CD4-positive, alpha-beta T cell treated with Interleukin-15 for 1 hour (primary cell): ENCODE results near the gene TTLL11.

ENCODE experiments used
- DNase-seq: peaks from one replicate; pipeline ENCODE4 v3.0.0-alpha.2; 2020

TTLL11 gene

DNA sequence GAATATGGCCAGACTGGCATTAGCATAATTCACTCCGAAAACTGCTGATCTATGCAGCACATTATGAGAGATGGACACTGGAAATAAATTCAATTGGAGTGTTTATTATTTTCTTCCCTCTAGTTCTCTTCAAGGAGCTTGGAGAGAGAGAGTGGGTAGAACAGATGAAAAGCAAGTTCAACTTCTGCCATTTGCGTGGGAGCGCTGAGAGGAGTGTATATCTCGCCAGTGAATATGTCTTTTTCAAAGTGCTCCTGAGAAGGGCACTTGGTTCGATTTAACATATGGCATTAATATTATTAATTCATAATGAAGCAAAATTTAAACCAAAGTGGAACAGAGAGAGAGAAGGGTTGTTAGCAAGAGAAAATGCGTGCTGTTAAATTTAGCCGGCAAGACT lies 227.2 kb downstream of the TTLL11 start:
- DNase-seq = no peak

GRCh38 chr9:121865060-121865459 lies 228.0 kb downstream of the TTLL11 start:
- no peak for DNase-seq

GRCh38 chr9:121863955-121864354 lies 229.2 kb downstream of the TTLL11 start:
- no peak for DNase-seq

DNA sequence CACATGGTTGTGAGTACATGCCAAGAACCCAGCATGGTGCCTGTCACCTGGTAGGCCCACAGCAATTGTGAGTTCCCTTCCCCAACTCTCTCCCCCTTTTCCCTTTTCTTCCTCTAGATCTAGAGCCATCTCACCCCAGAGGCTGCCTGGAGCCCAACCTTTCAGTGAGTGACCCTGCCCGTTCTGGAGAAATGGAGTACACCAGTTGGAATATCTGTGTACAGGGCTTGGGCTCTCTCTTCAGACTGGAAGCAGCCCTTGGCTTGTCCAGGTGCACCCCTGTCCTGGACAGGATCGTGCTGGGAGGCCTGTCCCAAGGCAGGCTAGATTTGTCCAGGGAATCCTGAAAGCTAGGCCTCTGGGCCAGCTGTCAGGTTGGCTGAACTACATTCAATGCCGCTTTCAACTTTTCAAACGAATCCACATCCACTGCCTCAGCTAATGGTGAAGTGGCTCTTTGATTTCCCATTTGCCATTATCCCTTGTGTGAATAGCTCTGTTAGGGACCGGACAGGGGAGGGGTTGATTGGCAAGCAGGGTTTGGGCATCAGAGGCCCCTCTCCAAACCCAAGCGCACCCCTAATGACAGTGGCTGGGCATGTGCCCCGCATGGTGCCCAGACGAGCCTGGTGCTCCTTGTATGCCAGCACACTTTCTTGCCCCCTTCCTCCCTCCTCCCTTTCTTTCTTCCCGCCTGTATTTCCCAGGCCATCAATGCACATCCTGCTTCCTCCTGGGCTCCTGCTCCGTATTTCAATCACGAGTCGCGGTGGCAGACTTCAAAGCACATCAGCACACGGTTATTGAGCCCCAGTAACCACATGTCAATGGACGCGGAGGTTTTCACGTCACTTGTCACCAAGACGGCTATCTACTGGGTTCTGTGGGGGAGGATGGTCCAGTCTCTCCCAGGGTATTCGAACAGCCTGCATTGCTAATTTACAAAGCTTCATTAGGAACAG lies 230.5 kb downstream of the TTLL11 start:
- DNase-seq = no peak

- no peak for DNase-seq
These were observed 231.5 kb downstream of the TTLL11 start for GRCh38 chr9:121861501-121862180.

- DNase-seq = no peak
These were observed 232.4 kb downstream of the TTLL11 start for GRCh38 chr9:121860744-121861143.

DNA sequence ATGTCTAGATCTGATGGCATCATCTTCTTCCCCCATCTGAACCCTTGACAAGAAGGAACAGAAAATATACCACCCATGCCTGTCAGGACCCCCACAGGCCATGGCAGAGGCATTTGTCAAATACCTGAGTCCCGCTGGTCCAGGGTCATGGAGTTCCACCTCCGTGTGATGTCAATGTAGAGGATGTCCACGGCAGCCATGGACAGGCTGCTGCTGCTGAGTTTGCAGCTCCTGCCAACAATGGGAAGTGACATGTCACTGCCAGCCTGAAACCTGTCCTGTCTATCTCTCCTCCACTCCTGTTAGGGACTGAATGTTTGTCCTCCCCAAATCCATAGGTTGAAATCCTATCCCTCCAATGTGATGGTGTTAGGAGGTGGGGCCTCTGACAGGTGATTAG lies 232.9 kb downstream of the TTLL11 start:
- DNase-seq = no peak

- DNase-seq = no peak
These were observed 233.5 kb downstream of the TTLL11 start for GRCh38 chr9:121859646-121860045.

DNA sequence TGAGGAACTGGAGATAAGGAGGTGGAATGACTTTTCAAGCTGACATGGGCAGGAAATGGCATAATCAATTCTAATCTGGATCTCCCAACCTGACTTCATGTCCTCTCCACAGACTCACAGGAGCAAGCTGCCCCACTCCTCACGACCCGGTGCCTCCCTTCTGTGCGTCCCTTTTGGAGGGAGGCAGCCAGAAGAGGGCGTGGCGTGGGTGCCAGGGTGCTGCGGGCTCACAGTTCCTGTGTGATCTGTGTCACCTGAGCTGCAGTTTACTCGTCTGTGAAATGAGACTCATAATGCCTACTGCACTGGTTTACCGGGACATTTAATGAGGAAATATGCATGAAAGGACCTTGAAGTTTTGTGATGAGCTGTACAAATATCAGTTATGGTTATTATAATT lies 234.3 kb downstream of the TTLL11 start:
- no peak for DNase-seq

DNA sequence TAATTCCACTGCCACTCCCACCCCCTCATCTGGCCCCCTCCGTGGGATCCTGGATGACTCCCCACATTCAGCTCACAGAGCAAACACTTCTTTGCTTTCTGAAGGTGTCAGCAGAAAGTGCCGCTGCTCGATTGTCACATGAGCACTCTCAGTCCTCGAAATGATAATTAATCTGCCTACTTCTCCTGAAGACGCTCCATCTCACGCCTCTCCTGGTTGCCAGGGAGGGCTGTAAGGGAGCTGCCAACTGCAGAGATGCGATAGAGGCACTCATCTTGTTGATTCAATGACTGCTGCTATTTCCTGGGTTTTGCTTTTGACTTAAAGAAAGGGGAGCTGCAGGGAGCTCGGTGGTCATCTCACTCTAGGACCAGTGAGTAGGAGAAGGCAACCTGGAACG lies 235.2 kb downstream of the TTLL11 start:
- DNase-seq = no peak

GRCh38 chr9:121855476-121855875 lies 237.6 kb downstream of the TTLL11 start:
- no peak for DNase-seq

DNA sequence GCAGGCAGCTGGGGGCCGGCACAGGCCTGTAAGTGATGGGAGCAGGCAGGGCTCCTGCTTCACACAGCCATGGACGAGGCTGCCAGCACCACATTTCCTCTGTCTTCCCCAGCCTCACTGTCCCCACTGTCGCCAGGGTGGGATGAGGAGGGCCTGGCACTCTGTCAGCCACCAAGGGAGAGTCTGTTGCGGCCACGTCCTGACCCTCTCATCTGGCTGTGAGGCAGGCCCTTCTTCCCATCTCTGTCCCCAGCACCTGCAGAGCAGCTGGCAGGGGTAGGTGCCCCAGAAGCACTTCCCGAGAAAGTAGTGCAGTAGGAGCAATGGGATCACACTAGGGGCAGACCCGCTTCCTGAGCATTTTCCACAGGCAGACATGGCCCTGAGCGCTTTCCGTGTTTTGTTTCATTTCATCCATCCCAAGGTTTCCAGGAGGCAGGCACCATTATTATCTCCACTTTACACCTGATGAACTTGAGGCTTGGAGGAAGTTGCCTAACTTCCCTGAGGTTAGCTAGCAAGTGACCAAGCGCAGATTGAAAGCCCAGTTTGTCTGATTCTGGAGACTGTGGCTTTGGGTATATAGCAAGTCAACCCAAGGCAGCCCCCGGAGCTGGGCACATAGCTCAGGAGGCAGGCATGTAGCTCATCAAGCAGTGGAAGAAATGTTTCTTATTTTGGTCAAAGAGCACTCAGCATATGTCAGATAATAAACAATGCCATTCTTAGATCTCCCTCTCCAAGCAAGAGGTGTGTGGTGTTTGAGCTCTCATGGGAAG lies 239.3 kb downstream of the TTLL11 start:
- no peak for DNase-seq

GRCh38 chr9:121852651-121853616 lies 240.2 kb downstream of the TTLL11 start:
- DNase-seq = no peak

DNA sequence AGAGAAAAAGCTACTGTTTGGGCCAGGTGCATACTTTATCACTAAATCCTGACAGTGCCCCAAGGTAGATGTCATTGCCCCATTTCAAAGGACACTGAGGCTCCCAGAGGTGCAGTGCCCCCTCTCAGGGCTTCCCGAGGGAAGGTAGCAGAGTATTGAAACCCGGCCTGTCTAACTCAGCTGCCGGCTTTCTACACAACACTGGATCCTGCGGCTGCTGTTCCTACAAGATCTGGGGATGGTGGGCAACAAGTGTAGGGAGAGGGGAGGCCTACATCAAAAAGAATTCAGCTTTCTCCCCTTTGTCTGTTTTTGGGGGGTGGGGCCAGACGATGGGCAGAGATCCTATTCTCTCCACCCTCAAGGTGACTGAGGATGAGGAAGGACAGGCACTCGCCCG lies 240.9 kb downstream of the TTLL11 start:
- DNase-seq = no peak

DNA sequence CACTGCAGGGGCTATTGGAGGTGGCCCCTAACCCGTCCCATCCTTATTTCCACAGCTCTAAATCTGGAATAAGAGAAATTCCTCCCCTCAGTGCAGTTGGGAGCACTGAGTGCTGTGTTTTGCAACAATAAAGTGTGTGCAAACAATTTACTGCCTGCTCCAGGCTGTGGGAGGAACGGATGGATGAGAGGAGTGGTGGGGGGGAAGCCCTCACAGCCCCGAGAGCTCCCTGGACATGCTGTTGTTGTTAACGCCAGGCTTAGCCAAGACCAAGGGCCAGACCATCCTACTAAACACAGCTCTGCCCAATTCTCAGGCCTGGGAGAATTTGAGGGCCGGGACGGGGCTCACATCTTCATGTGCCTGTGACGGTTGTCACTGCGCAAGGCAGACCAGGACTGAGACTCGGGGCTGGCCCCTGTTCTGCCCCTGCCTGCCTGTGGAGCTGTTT lies 241.4 kb downstream of the TTLL11 start:
- DNase-seq = no peak

GRCh38 chr9:121850366-121850765 lies 242.7 kb downstream of the TTLL11 start:
- no peak for DNase-seq

DNA sequence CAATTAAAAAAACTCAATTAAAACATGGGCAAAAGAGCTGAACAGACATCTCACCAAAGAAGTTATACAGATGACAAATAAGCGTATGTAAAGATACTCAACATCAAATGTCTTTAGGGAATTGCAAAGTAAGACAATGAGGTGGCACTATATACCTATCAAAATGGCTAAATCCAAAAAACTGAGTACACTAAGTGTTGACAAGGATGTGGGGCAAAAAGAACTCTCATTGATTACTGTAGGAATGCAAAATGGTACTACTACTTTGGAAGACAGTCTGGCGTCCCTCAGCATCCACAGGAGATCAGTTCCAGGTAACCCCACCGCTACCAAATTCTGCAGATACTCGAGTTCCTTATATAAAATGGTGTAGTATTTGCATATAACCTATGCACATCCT lies 243.6 kb downstream of the TTLL11 start:
- no peak for DNase-seq

GRCh38 chr9:121844562-121844961 lies 248.5 kb downstream of the TTLL11 start:
- no peak for DNase-seq

DNA sequence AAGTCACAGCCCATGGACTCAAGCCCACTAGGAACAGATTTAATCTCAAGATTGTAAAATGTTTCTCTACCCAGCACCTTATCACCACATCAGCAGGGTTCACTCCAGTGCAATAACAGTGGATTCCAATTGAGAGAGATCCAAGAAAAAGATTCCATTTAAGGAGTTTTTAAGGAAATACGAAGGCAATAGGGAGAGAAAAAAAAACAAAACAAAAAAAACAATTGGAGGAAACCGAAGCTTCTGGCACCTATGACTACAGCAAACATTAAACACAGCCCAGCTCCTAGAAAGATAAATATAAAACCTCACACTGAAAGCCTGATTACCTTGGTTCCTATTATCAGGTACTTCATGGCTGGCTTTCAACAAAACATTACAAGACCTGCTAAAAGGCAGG lies 249.0 kb downstream of the TTLL11 start:
- DNase-seq = no peak

DNA sequence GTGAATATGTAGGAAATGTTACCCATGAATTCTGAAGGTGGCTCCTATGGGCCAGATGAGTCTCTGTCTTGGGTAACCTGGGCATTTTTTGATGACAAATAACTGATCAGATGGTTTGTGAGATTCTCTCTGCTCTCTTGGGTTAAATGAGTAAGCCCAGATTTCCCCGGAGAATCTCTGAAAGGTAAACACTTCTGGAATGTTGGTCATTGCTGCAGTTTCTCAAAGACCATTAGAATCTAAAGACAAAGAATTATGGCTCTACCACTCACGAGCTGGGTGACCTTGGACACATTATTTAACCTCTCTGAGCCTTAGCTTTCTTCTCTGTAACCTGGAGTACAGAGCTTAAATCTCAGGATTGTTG lies 250.5 kb downstream of the TTLL11 start:
- no peak for DNase-seq

DNA sequence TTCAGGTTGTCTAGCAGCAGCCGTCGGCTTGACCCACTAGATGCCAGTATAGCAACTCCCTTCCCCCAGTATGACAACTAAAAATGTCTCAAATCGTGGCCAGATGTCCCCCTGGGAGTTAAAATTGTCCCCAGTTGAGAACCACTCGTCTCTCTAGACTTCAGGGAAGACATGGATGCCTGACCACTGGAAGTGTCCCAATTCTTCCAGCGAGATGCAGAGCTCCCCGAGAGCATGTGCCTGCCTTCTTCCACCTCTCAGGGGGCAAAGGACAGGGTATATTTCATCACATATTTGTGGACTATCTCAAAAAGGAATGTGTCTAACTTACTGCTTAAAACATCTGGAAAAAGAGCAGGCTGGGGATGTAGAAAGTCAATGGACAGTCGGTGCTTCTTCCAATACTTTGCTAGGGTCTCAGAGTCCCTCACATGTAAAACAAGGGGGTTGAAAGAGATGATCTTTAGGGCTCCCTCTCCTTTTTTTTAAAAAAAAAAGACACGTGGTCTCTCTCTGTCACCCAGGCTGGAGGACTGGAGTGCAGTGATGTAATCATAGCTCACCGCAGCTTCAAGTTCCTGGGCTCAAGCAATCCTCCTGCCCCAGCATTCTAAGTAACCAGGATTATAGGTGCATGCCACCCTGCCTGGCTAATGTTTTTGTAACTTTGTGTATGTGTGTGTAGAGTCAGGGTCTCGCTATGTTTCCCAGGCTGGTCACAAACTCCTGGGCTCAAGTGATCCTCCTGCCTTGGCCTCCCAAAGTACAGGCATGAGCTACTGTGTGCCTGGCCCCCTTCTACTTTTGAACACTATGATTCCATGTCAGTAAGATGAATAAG lies 251.1 kb downstream of the TTLL11 start:
- DNase-seq = no peak
